ENCODE measurements around the gene TNIK.

- TF ChIP-seq TAF1 (conservative IDR thresholded peaks at IDR 0.05), result no peak
- no peak for TF ChIP-seq EGR1 (IDR thresholded peaks at IDR 0.05; ENCODE audit: low read depth in 2 of 2)
These were observed 18.0 kb downstream of the TNIK start for GRCh38 chr3:171442184-171442583.
